Heart left ventricle (tissue), 16 donors: Measurements from ENCODE around the gene SUMO3. TPM values are rescaled to one million over a fixed set of nuclear protein-coding genes. Genes with fewer than 3 reads are reported as not detected.

Source experiments
- ATAC-seq, 4 donors: fragments of 200-7000 bp; cut with Tn5 transposase; one replicate each; pipeline ENCODE4 v1.9.1; 2020 to 2022; ENCODE audit warnings: moderate library complexity in 4 of 4, mild to moderate bottlenecking in 3 of 4, moderate number of reproducible peaks in 1 of 4
- DNase-seq, 5 donors: peaks; one replicate each; pipeline ENCODE4 v3.0.0-alpha.2; 2020
- H3K27ac ChIP-seq, 12 donors: fragments of 200-600 bp; sonication (generic) in 4 of 12; one replicate each; pipeline versions ENCODE4 v1.5.0 to v1.8.0; 2016 to 2022; ENCODE audit warnings: mild to moderate bottlenecking in 2 of 12
- H3K27me3 ChIP-seq, 9 donors: fragments of 200-600 bp; sonication (generic) in 2 of 9; one replicate each; pipeline versions ENCODE4 v1.5.1 to v1.8.0; 2016 to 2022; ENCODE audit warnings: mild to moderate bottlenecking in 3 of 9
- H3K36me3 ChIP-seq, 9 donors: fragments of 200-600 bp; sonication (generic) in 2 of 9; one replicate each; pipeline versions ENCODE4 v1.5.0 to v1.8.0; 2018 to 2022; ENCODE audit warnings: mild to moderate bottlenecking in 2 of 9
- H3K4me1 ChIP-seq, 12 donors: fragments of 200-600 bp; sonication (generic) in 4 of 12; one replicate each; pipeline versions ENCODE4 v1.5.0 to v1.8.0; 2016 to 2022; ENCODE audit warnings: mild to moderate bottlenecking in 3 of 12
- H3K4me3 ChIP-seq, 12 donors: fragments of 200-600 bp; sonication (generic) in 4 of 12; one replicate each; pipeline versions ENCODE4 v1.5.0 to v1.8.0; 2017 to 2022; ENCODE audit warnings: mild to moderate bottlenecking in 9 of 12, moderate library complexity in 4 of 12
- H3K9me3 ChIP-seq, 12 donors: fragments of 200-600 bp; sonication (generic) in 4 of 12; one replicate each; pipeline versions ENCODE4 v1.5.0 to v1.8.0; 2016 to 2022; ENCODE audit warnings: mild to moderate bottlenecking in 1 of 12
- CTCF ChIP-seq, 12 donors: fragments of 200-600 bp; sonication (generic) in 4 of 12; IDR thresholded peaks; one replicate each; pipeline versions ENCODE4 v1.5.0 to v1.8.0; 2018 to 2022; ENCODE audit warnings: antibody characterized with exemption in 12 of 12, mild to moderate bottlenecking in 5 of 12
- POLR2A ChIP-seq, 2 donors: fragments of 450-650 bp; IDR thresholded peaks; one replicate each; pipeline ENCODE4 v1.6.1; 2017; ENCODE audit warnings: antibody characterized with exemption in 2 of 2, mild to moderate bottlenecking in 2 of 2, moderate library complexity in 2 of 2
- WGBS, 4 donors: extraction: QIAGEN DNeasy Blood & Tissue Kit in 2 of 4; methylation state at CpG; one replicate each; pipeline versions ENCODE4 v1.1.5 to v1.1.7; 2013 to 2018; 5-methylcytosine and 5-hydroxymethylcytosine counted together
- intact Hi-C, 10 donors: fragments of 100-400 bp; cut with DNase I; formaldehyde crosslinking; loops; one replicate each; pipeline versions ENCODE4 v1.11.1 to v1.14.2; 2022
- polyA plus RNA-seq, 2 donors: library from polyadenylated mRNA; stranded (reverse); fragments of 200-250 nt; gene quantifications; one replicate each; pipeline ENCODE4 v1.2.3, GENCODE V29; 2013
- total RNA-seq, 9 donors: library from RNA; depleted of rRNA in 2 of 9; stranded (reverse); fragments of >200 nt in 2 of 9; fragmentation: NEBNext Ultra II Directional in 3 of 9; extraction: Animal tissue kit (Norgen Biotek cat#: 25700) in 3 of 9; gene quantifications; one replicate each; pipeline versions ENCODE4 v1.1.0 to v1.2.4, GENCODE V29; 2016 to 2023
- donor health status: ischemic (EF 13 %, LVEDD 7.1; RV severe dilation, severe dysfunction).
- donor health status: healthy with polysubstance abuse.
- donor health status: DM: no; HTN: yes; CAD: no.
- donor health status: DM: no; HTN: no; CAD: no.
- donor health status: ischemic (EF 25% LVEDD 6.9; RV normal size, moderate dysfunction).
- donor health status: ischemic (EF 25% LVEDD 5.7; RV mildly dilated, moderate dysfunction).
- donor health status: healthy.
- donor health status: DM: yes; HTN: yes; CAD: no.
- donor health status: ischemic (EF 35%, LVEDD 5.7; RV mildly dilated, moderate dysfunction).
- donor health status: nonischemic (EF 11% LVEDD 7.7; RV severe dilation, severe dysfunction).
- donor health status: DM: yes; HTN: yes; CAD: no.
- donor health status: PGD.
- donor health status: ischemic (EF 29% LVEDD 5.4; RV normal size, mild dysfunction).
- donor health status: nonischemic (EF 23%, LVEDD 6.1; RV moderate dilation, normal function).

Gene SUMO3
- total and polyA plus RNA-seq, 11 donors, result 22.0 to 108 (median 78.1) TPM

- Histone ChIP-seq H3K36me3 (peaks cover 0 to 26% (median 22%) of the 10 kb centered on the region in 9 donors), H3K9me3 (no peaks in the 10 kb centered on the region), H3K27ac (peak overlapping the region in 10 of 12 donors; percentile 12 to 63 (median 46)), H3K4me1 (peaks cover 0 to 35% (median 22%) of the 10 kb centered on the region in 12 donors), H3K4me3 (peak overlapping the region in 10 of 12 donors; percentile 10 to 58 (median 48)), H3K27me3 (no peaks in the 10 kb centered on the region)
- intact Hi-C loops, result loop anchor here in 2 of 10 donors (1.0 to 5.0 kb wide), 3 partner anchors 27 to 44 kb away; partner anchors contain the start of genes PTTG1IP (in 1 of the 2) and UBE2G2 (in 1 of the 2)
- DNase-seq (peak; percentile 74 to 89 (median 81)), ATAC-seq (peak; percentile 48 to 88 (median 76))
- TF ChIP-seq POLR2A (IDR thresholded peaks at IDR 0.05) (no peak), CTCF (IDR thresholded peaks at IDR 0.05) (peak in 8 of 12 donors; percentile 21 to 53 (median 40))
- WGBS, 4 donors, result 6 to 13% (median 8%) methylated on average over 20 to 34 of the region's 34 CpGs
Observed at GRCh38 chr21:44845418-44846223, 27.8 kb upstream of the SUMO3 start.

DNA sequence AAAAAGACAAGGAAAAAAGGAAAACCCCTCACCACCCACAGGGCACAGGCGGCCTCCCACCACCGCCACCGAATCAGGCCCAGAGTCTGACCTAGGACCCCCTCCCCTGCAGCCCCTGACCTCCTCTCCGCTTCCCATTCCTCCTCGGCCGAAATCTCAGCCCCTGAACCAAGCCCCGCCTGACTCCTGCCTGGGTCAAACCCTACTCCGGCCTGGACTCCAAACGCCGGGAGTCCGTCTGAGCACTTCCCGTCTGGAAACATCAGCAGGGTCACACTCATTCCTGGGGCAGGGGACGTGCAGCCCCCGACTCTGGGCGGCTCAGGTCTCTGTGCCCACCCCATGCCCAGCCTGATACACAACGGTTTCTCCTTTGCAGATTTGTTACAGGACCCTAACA lies 26.4 kb upstream of the SUMO3 start:
- ATAC-seq (no peak), DNase-seq (no peak)
- Histone ChIP-seq H3K27ac (no peak overlapping the region), H3K4me3 (no peak overlapping the region), H3K4me1 (peaks cover 0 to 28% (median 22%) of the 10 kb centered on the region in 12 donors), H3K36me3 (peaks cover 0 to 12% (median 8%) of the 10 kb centered on the region in 9 donors), H3K27me3 (no peaks in the 10 kb centered on the region), H3K9me3 (no peaks in the 10 kb centered on the region)
- 45 to 67% (median 63%) methylated on average over 16 of the region's 16 CpGs for WGBS, 4 donors
- TF ChIP-seq POLR2A (IDR thresholded peaks at IDR 0.05) (no peak), CTCF (IDR thresholded peaks at IDR 0.05) (no peak)
- intact Hi-C loops, result no loop called here

- no peak for DNase-seq
Observed at GRCh38 chr21:44842721-44843445, 25.0 kb upstream of the SUMO3 start.

More at GRCh38 chr21:44842721-44843445, 25.0 kb upstream of the SUMO3 start:
- 79 to 85% (median 84%) methylated on average over 23 of the region's 23 CpGs for WGBS, 4 donors
- intact Hi-C loops, result loop anchor here in 1 of 10 donors (2.0 kb wide), 1 partner anchor 24 kb away; the partner anchor contains the start of gene SUMO3
- Histone ChIP-seq H3K9me3 (no peaks in the 10 kb centered on the region), H3K4me1 (peaks cover 0 to 27% (median 22%) of the 10 kb centered on the region in 12 donors), H3K27me3 (no peaks in the 10 kb centered on the region), H3K27ac (no peak overlapping the region), H3K36me3 (no peaks in the 10 kb centered on the region), H3K4me3 (no peak overlapping the region)
- TF ChIP-seq CTCF (IDR thresholded peaks at IDR 0.05) (no peak), POLR2A (IDR thresholded peaks at IDR 0.05) (no peak)
- ATAC-seq, result no peak
